Endothelial cell of umbilical vein (primary cell): ENCODE measurements around the gene CLPX. TPM values are rescaled to one million over a fixed set of nuclear protein-coding genes. Genes with fewer than 3 reads are reported as not detected.

ENCODE experiments used
- BruUV-seq: library from RNA; stranded (reverse); fragments of 400-500 nt; replicated peaks from 2 replicates; lab custom pipeline; 2021; lab: Mats Ljungman, UMichigan
- CTCF ChIA-PET: fragments of 300-600, 350-600 bp; sonication (Branson Sonifier 250); formaldehyde crosslinking; loops from one replicate; lab custom pipeline; 2021; ENCODE audit warnings: antibody characterized with exemption, inconsistent platforms; lab: Charles Lee
- POLR2A ChIA-PET: fragments of 300-600, 350-600 bp; sonication (Branson Sonifier 250); formaldehyde crosslinking; loops from one replicate; lab custom pipeline; 2021; ENCODE audit warnings: antibody characterized with exemption, inconsistent platforms; lab: Charles Lee
- DNase-seq: peaks from one replicate; pipeline ENCODE4 v3.0.0-alpha.2; 2011; ENCODE audit warnings: low read depth, low spot score
- FAIRE-seq: peaks from 2 replicates; lab custom pipeline; 2011; peaks lifted over from hg19 to GRCh38; lab: Jason Lieb, UNC
- H2AFZ ChIP-seq: 2 replicates; pipeline ENCODE4 v1.6.0; 2012; ENCODE audit warnings: low read depth, low read length, control low read depth, inconsistent platforms
- H3K27ac ChIP-seq: 2 replicates; pipeline ENCODE4 v1.5.1; 2011; ENCODE audit warnings: low read depth, mild to moderate bottlenecking, control low read depth, low read length, moderate library complexity; ENCODE audit not compliant: insufficient read depth
- H3K27me3 ChIP-seq, 2 experiments: 2 replicates each; pipeline versions ENCODE4 v1.6.0 to v1.6.1; 2011; ENCODE audit warnings: low read length in 2 of 2, mixed read lengths in 1 of 2; ENCODE audit not compliant: control insufficient read depth in 2 of 2, insufficient read depth in 2 of 2
- H3K36me3 ChIP-seq, 2 experiments: 2 replicates in 1 of 2; 3 replicates in 1 of 2; pipeline ENCODE4 v1.5.1; 2011; ENCODE audit warnings: low read length in 2 of 2, mild to moderate bottlenecking in 1 of 2, moderate library complexity in 1 of 2; ENCODE audit not compliant: control insufficient read depth in 2 of 2, insufficient read depth in 2 of 2; ENCODE audit errors: extremely low read depth in 1 of 2
- H3K4me1 ChIP-seq: 3 replicates; pipeline ENCODE4 v1.5.1; 2011; ENCODE audit warnings: mild to moderate bottlenecking, low read length; ENCODE audit not compliant: control insufficient read depth, insufficient read depth; ENCODE audit errors: extremely low read depth
- H3K4me2 ChIP-seq: 2 replicates; pipeline ENCODE4 v1.6.1; 2011; ENCODE audit warnings: low read length, control low read depth, mixed read lengths; ENCODE audit not compliant: insufficient read depth
- H3K4me3 ChIP-seq, 3 experiments: fragments of 200-600 bp in 1 of 3; sonication (generic), shearing (Covaris generic) in 1 of 3; replicated peaks in 1 of 3; 2 replicates each; pipeline ENCODE4 v1.5.1; 2011 to 2016; ENCODE audit warnings: control low read depth in 3 of 3, low read length in 3 of 3, mild to moderate bottlenecking in 2 of 3, inconsistent platforms in 1 of 3, low read depth in 1 of 3, moderate library complexity in 1 of 3; ENCODE audit not compliant: insufficient read depth in 1 of 3
- H3K79me2 ChIP-seq: 2 replicates; pipeline ENCODE4 v1.6.0; 2012; ENCODE audit warnings: low read length, inconsistent platforms; ENCODE audit not compliant: control insufficient read depth, insufficient read depth
- H3K9ac ChIP-seq: replicated peaks from 2 replicates; pipeline ENCODE3; 2011; ENCODE audit warnings: low read length, control low read depth; ENCODE audit not compliant: insufficient read depth; ENCODE audit errors: extremely low read depth
- H3K9me1 ChIP-seq: replicated peaks from 3 replicates; pipeline ENCODE4 v1.6.0; 2011; ENCODE audit warnings: mild to moderate bottlenecking, low read length; ENCODE audit not compliant: control insufficient read depth, insufficient read depth; ENCODE audit errors: extremely low read depth
- H3K9me3 ChIP-seq: replicated peaks from 2 replicates; pipeline ENCODE4 v1.5.1; 2012; ENCODE audit warnings: low read length, inconsistent platforms; ENCODE audit not compliant: control insufficient read depth, insufficient read depth
- H4K20me1 ChIP-seq: replicated peaks from 2 replicates; pipeline ENCODE3; 2011; ENCODE audit warnings: mild to moderate bottlenecking, low read length; ENCODE audit not compliant: control insufficient read depth, insufficient read depth; ENCODE audit errors: extremely low read depth
- CTCF ChIP-seq, 2 donors: IDR thresholded peaks; 1 replicate in 1 of 2; 2 replicates in 1 of 2; pipeline ENCODE4 v1.5.1; 2011; ENCODE audit warnings: low read length in 2 of 2, mild to moderate bottlenecking in 2 of 2, moderate library complexity in 2 of 2, control low read depth in 1 of 2, inconsistent platforms in 1 of 2, low read depth in 1 of 2; ENCODE audit not compliant: insufficient read depth in 1 of 2; ENCODE audit errors: extremely low read depth in 1 of 2
- EZH2 ChIP-seq: IDR thresholded peaks from 2 replicates; pipeline ENCODE4 v1.6.1; 2012; ENCODE audit warnings: borderline replicate concordance, low read depth, mild to moderate bottlenecking, moderate library complexity, low read length, inconsistent platforms; ENCODE audit not compliant: severe bottlenecking
- FOS ChIP-seq: IDR thresholded peaks from 2 replicates; pipeline ENCODE4 v1.6.1; 2011; ENCODE audit warnings: mild to moderate bottlenecking, low read length, moderate library complexity, borderline replicate concordance; ENCODE audit not compliant: insufficient read depth
- GATA2 ChIP-seq: IDR thresholded peaks from 2 replicates; pipeline ENCODE4 v1.7.0; 2011; ENCODE audit warnings: low read depth, mild to moderate bottlenecking, moderate library complexity, mixed read lengths, low read length; ENCODE audit not compliant: insufficient read length, insufficient read depth
- JUN ChIP-seq: IDR thresholded peaks from 2 replicates; pipeline ENCODE4 v1.6.1; 2011; ENCODE audit warnings: borderline replicate concordance, low read depth; ENCODE audit not compliant: insufficient read length, insufficient read depth
- MAX ChIP-seq: IDR thresholded peaks from 2 replicates; pipeline ENCODE4 v1.6.1; 2011; ENCODE audit not compliant: insufficient read depth, insufficient read length
- MYC ChIP-seq: IDR thresholded peaks from one replicate; pipeline ENCODE4 v1.6.1; 2011; ENCODE audit warnings: mild to moderate bottlenecking, low read depth, low read length
- POLR2A ChIP-seq: IDR thresholded peaks from 2 replicates; pipeline ENCODE4 v1.6.1; 2012; ENCODE audit warnings: low read depth, mild to moderate bottlenecking, control low read depth, low read length
- POLR2AphosphoS5 ChIP-seq: IDR thresholded peaks from 2 replicates; pipeline ENCODE4 v1.6.1; 2012; ENCODE audit warnings: low read depth, mild to moderate bottlenecking, control low read depth, low read length, moderate library complexity; ENCODE audit not compliant: insufficient read depth
- dilution Hi-C: fragments of 300-500 bp; cut with MboI; formaldehyde crosslinking; loops from one replicate; pipeline ENCODE4 v1.15.0; 2019; ENCODE audit warnings: low sequenced_read_pairs; ENCODE audit not compliant: extremely low pct_ligation_motif_present
- intact Hi-C: fragments of 100-400 bp; cut with micrococcal nuclease; formaldehyde crosslinking; loops from one replicate; pipeline ENCODE4 v1.10.0; 2022
- polyA plus RNA-seq, 4 experiments: library from polyadenylated mRNA; depleted of rRNA in 3 of 4; stranded (reverse) in 3 of 4; unstranded in 1 of 4; fragments of >200 nt; gene quantifications; 2 replicates each; pipeline versions ENCODE4 v1.2.1 to v1.2.3, GENCODE V29; 2011 to 2012; ENCODE audit warnings: missing spikeins in 1 of 4
- total RNA-seq: library from RNA; stranded (reverse); gene quantifications from 2 replicates; pipeline ENCODE4 v1.2.3, GENCODE V29; 2021

Gene CLPX
- total and polyA plus RNA-seq, 2 donors (not counting 3 experiments of a cell fraction or from before 2014, with no cell fraction given), result 11.1 to 41.4 TPM

- Histone ChIP-seq H3K9ac (no peak overlapping the region), H3K79me2 (no peaks in the 10 kb centered on the region), H3K9me3 (no peaks in the 10 kb centered on the region), H3K36me3 (no peaks in the 10 kb centered on the region), H3K27me3 (no peaks in the 10 kb centered on the region), H3K4me2 (no peak overlapping the region), H2AFZ (no peak overlapping the region), H3K4me1 (no peaks in the 10 kb centered on the region), H3K9me1 (no peaks in the 10 kb centered on the region), H4K20me1 (no peaks in the 10 kb centered on the region), H3K27ac (no peak overlapping the region), H3K4me3 (no peak overlapping the region)
- ChIA-PET POLR2A (no interaction called here), CTCF (interaction anchor here (0.8 to 1.4 kb wide), 3 partner anchors 16 to 64 kb away, joined by 3 to 4 read pairs (median 3); no protein-coding TSS in a partner anchor)
- DNase-seq, result no peak
- dilution Hi-C loops (no loop called here), intact Hi-C loops (no loop called here)
- TF ChIP-seq FOS, result no peak
- TF ChIP-seq MAX, result no peak
- TF ChIP-seq CTCF (IDR thresholded peaks at IDR 0.05; ENCODE audit: extremely low read depth in 1 of 2, insufficient read depth in 1 of 2, low read depth in 1 of 2, low read length in 2 of 2), result no peak
- TF ChIP-seq MYC, result no peak
- TF ChIP-seq POLR2AphosphoS5, result no peak
- TF ChIP-seq JUN, result no peak
- no peak for TF ChIP-seq GATA2
- TF ChIP-seq POLR2A, result no peak
- no peak for TF ChIP-seq EZH2
- FAIRE-seq, result no peak
- no TSS peak for BruUV-seq
Measured at GRCh38 chr15:65233696-65234095, 48.6 kb upstream of the CLPX start.
